ENCODE measurements around the gene ZNF107.
A peak's percentile ranks its signal among the peaks of the same experiment; 100 is the strongest.

ZNF107 gene

DNA sequence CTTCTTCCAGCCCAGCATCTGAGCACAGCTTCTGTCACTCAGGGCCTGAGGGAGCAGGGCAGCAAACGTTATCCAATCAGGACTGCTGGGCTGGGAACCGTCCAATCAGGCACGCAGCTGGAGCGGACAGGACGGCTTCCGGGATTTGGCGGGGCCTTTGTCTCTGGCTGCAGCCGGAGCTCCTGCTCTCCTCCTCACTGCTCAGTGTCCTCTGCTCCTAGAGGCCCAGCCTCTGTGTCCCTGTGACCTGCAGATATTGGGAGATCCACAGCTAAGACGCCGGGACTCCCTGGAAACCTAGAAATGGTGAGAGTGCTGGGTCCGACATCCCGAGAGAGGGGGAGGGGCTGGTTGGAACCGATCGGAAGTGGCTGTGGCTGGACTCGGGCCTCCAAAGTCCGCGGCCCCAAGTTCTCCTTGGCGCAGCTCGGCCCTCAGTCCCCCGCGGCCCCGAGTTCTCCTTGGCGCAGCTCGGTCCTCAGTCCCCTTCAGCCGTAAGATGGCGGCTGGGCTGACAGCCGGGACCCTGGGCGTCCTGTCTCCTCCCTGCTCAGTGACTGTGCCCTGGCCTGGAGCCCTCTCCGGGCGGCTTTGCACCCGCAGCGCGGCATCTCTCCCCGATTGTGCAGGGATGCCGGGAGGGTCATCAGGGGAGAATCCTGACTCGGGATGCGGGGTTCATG is at the start of gene ZNF107:
TSS of gene ZNF107 (plus strand) at position 154 of the 683 bp plus-strand sequence. CDS start at position 304, 150 bp downstream.
- DNase-seq (ENCODE audit: low spot score) = peak; percentile 97

GRCh38 chr7:64618785-64619456 is 47.0 kb upstream of the ZNF107 start:
- DNase-seq (ENCODE audit: low spot score) = peak; percentile 34

- no peak for DNase-seq (ENCODE audit: low spot score)
Observed at GRCh38 chr7:64619705-64620104, 46.2 kb upstream of the ZNF107 start.

GRCh38 chr7:64621656-64622055 is 44.3 kb upstream of the ZNF107 start:
- DNase-seq (ENCODE audit: low spot score) = no peak

- no peak for DNase-seq (ENCODE audit: low spot score)
Observed at GRCh38 chr7:64625114-64626082, 40.5 kb upstream of the ZNF107 start.

GRCh38 chr7:64626083-64626469 is 39.9 kb upstream of the ZNF107 start:
- no peak for DNase-seq (ENCODE audit: low spot score)

DNA sequence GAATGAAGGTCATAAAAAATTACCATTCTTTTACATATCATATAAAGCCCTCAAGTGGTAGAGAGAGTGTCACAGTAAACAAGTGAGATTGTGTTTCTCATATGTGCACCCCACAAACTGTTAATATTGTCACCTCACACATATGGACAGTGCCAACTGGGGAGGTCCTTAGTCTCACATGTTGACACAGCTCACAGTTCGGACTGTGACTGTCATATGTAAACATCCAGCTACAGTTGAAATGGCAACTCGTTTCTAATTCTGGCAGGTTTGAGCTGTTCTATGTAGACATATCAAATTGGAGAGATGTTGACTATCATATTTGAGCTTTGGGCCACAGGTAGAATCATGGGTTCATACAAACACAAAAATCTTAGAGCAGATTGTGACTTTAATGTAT is 39.4 kb upstream of the ZNF107 start:
- DNase-seq (ENCODE audit: low spot score) = no peak

DNA sequence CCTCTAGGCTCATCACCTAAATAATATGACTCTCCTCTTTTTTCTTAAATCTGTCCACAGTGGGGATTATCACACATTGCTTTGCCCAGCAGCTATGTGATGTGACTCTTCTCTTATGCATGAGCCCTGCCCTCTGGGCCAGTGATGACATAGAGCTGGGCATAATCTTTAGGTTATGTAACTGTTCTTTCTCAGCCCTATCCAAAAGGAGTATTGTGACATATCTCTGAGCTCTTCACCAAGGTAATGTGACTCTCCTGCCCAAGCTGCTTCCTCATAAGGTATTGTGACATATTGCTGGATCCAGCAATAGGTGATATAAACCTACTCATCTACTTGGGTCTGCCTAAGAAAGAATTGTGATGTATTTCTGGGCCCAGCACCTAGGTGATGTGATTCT is 37.7 kb upstream of the ZNF107 start:
- no peak for DNase-seq (ENCODE audit: low spot score)

GRCh38 chr7:64628721-64629120 is 37.2 kb upstream of the ZNF107 start:
- no peak for DNase-seq (ENCODE audit: low spot score)

GRCh38 chr7:64630496-64630895 is 35.4 kb upstream of the ZNF107 start:
- DNase-seq (ENCODE audit: low spot score) = peak; percentile 55

DNA sequence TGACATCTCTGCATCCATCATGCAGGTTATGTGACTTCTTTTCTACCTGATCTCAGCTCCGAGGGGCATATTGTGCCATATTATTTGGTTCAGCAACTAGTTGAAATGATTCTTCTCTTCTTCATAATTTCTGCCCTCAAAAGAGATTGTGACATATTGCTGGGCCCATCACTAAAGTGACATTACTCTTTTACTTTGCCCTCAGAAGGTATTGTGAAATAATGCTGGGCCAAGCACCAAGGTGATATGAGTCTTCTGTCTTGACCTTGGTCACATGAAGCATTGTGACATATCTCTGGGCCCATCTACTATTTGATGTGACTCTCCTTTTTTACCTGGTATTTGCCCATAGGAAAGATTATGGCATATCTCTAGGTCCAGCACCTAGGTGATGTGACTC is 33.9 kb upstream of the ZNF107 start:
- no peak for DNase-seq (ENCODE audit: low spot score)

GRCh38 chr7:64633401-64633800 is 32.5 kb upstream of the ZNF107 start:
- DNase-seq (ENCODE audit: low spot score) = no peak

GRCh38 chr7:64634406-64635062 is 31.4 kb upstream of the ZNF107 start:
- no peak for DNase-seq (ENCODE audit: low spot score)

DNA sequence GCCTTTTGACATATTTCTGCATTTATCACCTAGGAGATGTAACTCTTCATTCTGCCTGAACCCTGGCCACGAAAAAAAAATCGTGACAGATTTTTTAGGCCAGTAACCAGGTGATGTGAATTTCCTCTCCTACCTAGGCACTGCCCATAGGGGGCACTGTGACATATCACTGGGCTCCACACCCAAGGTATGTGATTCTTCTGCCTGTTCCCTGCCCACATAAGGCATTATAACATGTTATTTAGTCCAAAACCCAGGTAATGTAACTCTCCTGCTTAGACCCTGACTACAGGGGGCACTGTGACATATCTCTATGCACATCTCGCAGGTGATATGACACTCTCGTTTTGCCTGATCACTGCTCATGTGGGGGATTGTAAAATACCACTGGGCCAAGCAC is 29.5 kb upstream of the ZNF107 start:
- no peak for DNase-seq (ENCODE audit: low spot score)

DNA sequence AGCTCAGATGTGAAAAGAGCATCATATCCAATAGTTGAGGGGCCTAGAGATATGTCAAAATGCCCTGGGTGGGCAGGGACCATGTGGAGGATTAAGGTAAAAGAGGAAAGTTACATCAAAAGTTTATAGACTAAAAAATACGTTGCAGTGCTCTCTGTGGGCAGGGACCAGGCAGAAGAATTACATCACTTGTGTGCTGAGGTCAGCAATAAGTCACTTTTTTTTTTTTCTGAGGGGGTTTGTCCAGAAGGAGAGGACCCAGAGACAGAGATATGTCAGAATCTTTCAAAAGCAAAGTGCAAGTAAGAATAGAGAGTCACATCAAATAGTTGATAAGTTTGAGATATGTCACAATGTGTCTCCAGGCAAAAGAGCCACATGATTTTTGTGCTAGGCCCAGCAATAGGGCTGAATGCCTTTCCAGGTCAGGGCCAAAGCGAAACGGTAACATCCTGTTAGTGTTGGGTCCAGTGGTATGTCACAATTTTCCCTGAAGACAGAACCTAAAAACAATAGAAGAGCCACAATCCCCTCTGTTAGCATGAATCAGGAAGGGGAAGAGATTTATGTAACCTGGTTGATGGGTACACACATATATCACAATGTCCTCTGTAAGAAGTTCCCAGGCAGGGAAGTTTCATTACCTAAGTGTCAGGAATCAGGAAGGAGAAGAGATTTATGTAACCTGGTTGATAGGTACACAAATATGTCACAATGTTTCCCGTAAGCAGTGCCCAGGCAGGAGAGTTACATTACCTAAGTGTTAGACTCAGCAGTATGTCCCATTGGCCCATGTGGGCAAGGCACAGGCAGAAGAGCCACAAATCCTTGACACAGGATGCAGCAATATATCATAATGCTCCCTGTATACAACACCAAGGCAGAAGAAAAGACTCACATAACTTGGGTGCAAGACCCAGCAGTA is 28.1 kb upstream of the ZNF107 start:
- no peak for DNase-seq (ENCODE audit: low spot score)

DNA sequence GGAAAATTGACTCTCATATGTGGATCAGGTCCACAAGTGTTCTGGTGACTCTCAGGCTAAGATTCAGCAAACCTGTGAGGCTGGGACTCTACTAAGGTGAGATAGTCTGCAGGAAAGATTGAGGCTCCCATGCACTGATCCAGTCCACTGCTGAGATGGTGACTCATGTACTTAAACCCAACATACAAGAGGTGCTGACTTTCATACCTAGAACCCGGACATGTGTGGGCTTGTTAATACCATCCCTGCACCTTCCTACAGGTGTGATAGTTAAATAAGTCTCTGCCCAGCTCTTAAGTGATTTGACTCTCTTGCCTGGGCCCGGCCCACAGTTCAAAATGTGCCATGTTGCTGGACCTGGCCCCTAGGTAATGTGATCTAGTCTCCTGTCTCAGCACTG is 27.1 kb upstream of the ZNF107 start:
- no peak for DNase-seq (ENCODE audit: low spot score)

GRCh38 chr7:64639267-64640001 is 26.5 kb upstream of the ZNF107 start:
- no peak for DNase-seq (ENCODE audit: low spot score)

DNA sequence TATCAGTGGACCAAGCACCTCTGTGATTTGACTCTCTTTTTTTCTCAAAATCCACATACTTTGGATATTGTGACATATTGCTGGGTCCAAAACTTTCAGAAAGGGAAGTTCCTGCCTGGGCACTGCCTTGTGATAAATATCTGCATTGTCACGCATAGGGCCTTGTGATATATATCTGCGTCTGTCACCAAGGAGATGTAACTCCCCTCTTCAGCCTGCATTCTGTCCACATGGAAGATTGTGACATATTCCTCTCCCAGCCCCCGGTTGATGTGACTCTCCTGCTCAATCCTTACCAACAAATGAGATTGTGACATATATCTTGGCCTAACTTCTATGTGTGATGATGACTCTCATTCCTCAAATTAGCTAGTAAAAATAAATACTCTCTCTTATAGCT is 25.4 kb upstream of the ZNF107 start:
- no peak for DNase-seq (ENCODE audit: low spot score)

DNA sequence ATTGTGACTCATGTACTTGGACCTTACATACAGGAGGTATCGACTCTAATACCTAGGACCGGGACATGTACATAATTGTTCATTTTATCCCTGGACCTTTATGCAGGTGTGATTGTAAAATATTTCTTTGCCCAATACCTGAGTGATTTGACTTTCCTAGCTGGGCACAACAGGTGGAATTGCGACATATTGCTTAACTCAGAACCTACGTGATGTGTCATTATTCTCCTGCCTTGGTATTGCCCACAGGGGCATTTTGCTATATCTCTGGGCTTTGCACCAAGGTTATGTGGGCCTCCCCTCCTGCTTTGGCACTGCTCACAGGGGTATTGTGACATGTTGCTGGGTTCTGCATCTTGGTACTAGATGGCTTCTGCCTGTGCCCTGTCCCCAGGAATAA is 23.9 kb upstream of the ZNF107 start:
- DNase-seq (ENCODE audit: low spot score) = no peak

GRCh38 chr7:64642875-64643274 is 23.1 kb upstream of the ZNF107 start:
- DNase-seq (ENCODE audit: low spot score) = no peak

Measured in SW480 (cell line).